Measurements from ENCODE around the gene DENND1A.

Gene DENND1A

GRCh38 chr9:123852403-123852802, 77.5 kb downstream of the DENND1A start:
- no peak overlapping the region for H3K4me3 ChIP-seq (ENCODE audit: low read depth, low read length)
- H3K4me2 ChIP-seq (ENCODE audit: low read length) = no peak overlapping the region
- H3K4me1 ChIP-seq = no peaks in the 10 kb centered on the region
- H3K27me3 ChIP-seq (ENCODE audit: control insufficient read depth, insufficient read depth, low read length) = no peaks in the 10 kb centered on the region
- H2AFZ ChIP-seq = no peak overlapping the region
- H3K36me3 ChIP-seq (ENCODE audit: control insufficient read depth, insufficient read depth, low read length) = no peaks in the 10 kb centered on the region
- H3K9me3 ChIP-seq (ENCODE audit: control insufficient read depth, low read length) = no peaks in the 10 kb centered on the region
- no peak for TF ChIP-seq CTCF (IDR thresholded peaks at IDR 0.05)
- H3K9ac ChIP-seq = no peak overlapping the region
- H3K79me2 ChIP-seq = no peaks in the 10 kb centered on the region
- no peak overlapping the region for H3K27ac ChIP-seq

- no peak overlapping the region for H3K4me2 ChIP-seq (ENCODE audit: low read length)
- H3K79me2 ChIP-seq = no peaks in the 10 kb centered on the region
- H3K27me3 ChIP-seq (ENCODE audit: control insufficient read depth, insufficient read depth, low read length) = no peaks in the 10 kb centered on the region
- H3K36me3 ChIP-seq (ENCODE audit: control insufficient read depth, insufficient read depth, low read length) = no peaks in the 10 kb centered on the region
- TF ChIP-seq CTCF (IDR thresholded peaks at IDR 0.05) = no peak
- H2AFZ ChIP-seq = no peak overlapping the region
- no peaks in the 10 kb centered on the region for H3K9me3 ChIP-seq (ENCODE audit: control insufficient read depth, low read length)
- no peak overlapping the region for H3K9ac ChIP-seq
- no peak overlapping the region for H3K27ac ChIP-seq
- H3K4me1 ChIP-seq = no peaks in the 10 kb centered on the region
- no peak overlapping the region for H3K4me3 ChIP-seq (ENCODE audit: low read depth, low read length)
Observed at GRCh38 chr9:123851851-123852250, 78.1 kb downstream of the DENND1A start.

- TF ChIP-seq CTCF (IDR thresholded peaks at IDR 0.05) = no peak
- Histone ChIP-seq H3K27ac (no peak overlapping the region), H3K36me3 (ENCODE audit: control insufficient read depth, insufficient read depth, low read length) (no peaks in the 10 kb centered on the region), H2AFZ (no peak overlapping the region), H3K4me1 (no peaks in the 10 kb centered on the region), H3K79me2 (no peaks in the 10 kb centered on the region), H3K9me3 (ENCODE audit: control insufficient read depth, low read length) (no peaks in the 10 kb centered on the region), H3K27me3 (ENCODE audit: control insufficient read depth, insufficient read depth, low read length) (no peaks in the 10 kb centered on the region), H3K4me3 (ENCODE audit: low read depth, low read length) (no peak overlapping the region), H3K9ac (no peak overlapping the region), H3K4me2 (ENCODE audit: low read length) (no peak overlapping the region)
Observed at GRCh38 chr9:123848447-123849085, 81.4 kb downstream of the DENND1A start.

- Histone ChIP-seq H3K9me3 (ENCODE audit: control insufficient read depth, low read length) (no peaks in the 10 kb centered on the region), H3K4me3 (ENCODE audit: low read depth, low read length) (no peak overlapping the region), H3K9ac (no peak overlapping the region), H3K4me1 (no peaks in the 10 kb centered on the region), H3K27me3 (ENCODE audit: control insufficient read depth, insufficient read depth, low read length) (no peaks in the 10 kb centered on the region), H3K36me3 (ENCODE audit: control insufficient read depth, insufficient read depth, low read length) (no peaks in the 10 kb centered on the region), H3K79me2 (no peaks in the 10 kb centered on the region), H3K27ac (no peak overlapping the region), H3K4me2 (ENCODE audit: low read length) (no peak overlapping the region), H2AFZ (no peak overlapping the region)
- TF ChIP-seq CTCF (IDR thresholded peaks at IDR 0.05) = no peak
Observed at GRCh38 chr9:123846966-123847365, 83.0 kb downstream of the DENND1A start.

GRCh38 chr9:123843703-123844102, 86.2 kb downstream of the DENND1A start:
- Histone ChIP-seq H3K4me3 (ENCODE audit: low read depth, low read length) (no peak overlapping the region), H3K4me2 (ENCODE audit: low read length) (no peak overlapping the region), H3K27me3 (ENCODE audit: control insufficient read depth, insufficient read depth, low read length) (no peaks in the 10 kb centered on the region), H3K9ac (no peak overlapping the region), H2AFZ (no peak overlapping the region), H3K36me3 (ENCODE audit: control insufficient read depth, insufficient read depth, low read length) (no peaks in the 10 kb centered on the region), H3K9me3 (ENCODE audit: control insufficient read depth, low read length) (no peaks in the 10 kb centered on the region), H3K79me2 (peaks cover 2% of the 10 kb centered on the region), H3K27ac (no peak overlapping the region), H3K4me1 (no peaks in the 10 kb centered on the region)
- no peak for TF ChIP-seq CTCF (IDR thresholded peaks at IDR 0.05)
